Stimulated activated CD4-positive, alpha-beta T cell treated with anti-CD3 and anti-CD28 coated beads, Interleukin-2, amount 100 ng/mL, for 4 hours (primary cell): ENCODE data around the gene OMA1.
"Not testable (repeated sequence)": the region's sequence is repeated elsewhere in the genome, so short reads cannot be mapped to it uniquely, and the experiment has no call there.

ENCODE experiments used
- DNase-seq: peaks from one replicate; pipeline ENCODE4 v3.0.0-alpha.2; 2020; ENCODE audit warnings: low read depth

OMA1 gene

DNA sequence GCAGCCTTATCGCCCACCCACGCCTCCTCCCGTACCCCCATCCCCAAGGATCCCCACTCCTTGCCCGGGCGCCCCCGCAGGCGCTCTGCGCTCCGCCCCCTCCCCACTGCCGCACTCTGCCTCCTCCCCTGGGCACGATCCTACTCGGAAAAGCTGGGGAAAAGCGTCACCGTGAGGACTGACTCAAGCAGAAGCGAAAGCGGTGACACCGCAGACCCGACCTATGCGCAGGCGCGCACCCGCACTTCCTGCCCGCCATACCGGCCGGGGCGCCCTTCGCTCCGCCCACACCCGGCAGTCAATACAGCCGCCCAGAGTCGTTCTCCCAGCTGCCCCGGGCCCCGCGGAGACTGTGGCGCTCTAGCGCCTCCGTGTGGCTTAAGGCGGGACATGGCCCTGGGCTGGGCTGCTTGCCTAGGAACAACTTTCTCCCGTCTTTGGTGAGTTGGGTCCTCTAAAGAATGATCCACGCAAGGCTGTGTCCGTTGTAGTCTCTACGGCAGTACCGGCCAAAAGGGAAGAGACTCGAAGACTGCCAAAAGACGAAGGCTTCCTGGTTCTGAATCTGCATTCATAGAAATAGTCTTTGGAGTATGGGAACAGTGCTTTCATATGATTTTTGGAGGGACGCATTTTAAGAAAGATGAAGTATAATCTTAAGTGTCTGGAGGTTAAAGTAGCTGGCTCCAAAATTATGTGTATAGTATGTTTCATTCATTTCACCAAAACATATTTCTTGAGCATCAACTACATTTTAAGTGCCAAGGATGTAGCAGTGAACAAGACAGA lies at the start of gene OMA1:
Gene OMA1, minus strand, starts transcription at position 207 of the 789 bp plus-strand sequence. CDS start 7,432 bp downstream, outside the sequence.
- DNase-seq: peak; percentile 97

DNA sequence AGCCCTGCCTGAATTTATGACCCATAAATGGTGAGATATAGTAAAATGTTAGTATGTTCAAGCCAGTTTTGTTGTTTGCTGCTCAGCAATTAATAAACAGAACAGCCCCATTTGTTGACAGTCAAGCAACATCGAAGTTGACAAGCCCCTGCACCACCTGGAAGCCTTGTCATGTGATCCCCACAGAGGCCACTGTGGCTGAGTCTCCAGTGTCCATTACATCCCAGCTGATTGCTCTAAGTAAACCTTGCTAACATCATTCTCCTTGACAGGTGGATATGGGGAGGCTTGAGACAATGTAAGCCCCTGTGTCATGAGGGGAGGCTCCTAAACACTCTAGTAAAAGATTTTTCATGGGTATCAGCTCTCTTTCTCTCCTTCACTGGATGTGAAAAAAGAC lies 48.0 kb upstream of the OMA1 start:
- DNase-seq: no peak

DNA sequence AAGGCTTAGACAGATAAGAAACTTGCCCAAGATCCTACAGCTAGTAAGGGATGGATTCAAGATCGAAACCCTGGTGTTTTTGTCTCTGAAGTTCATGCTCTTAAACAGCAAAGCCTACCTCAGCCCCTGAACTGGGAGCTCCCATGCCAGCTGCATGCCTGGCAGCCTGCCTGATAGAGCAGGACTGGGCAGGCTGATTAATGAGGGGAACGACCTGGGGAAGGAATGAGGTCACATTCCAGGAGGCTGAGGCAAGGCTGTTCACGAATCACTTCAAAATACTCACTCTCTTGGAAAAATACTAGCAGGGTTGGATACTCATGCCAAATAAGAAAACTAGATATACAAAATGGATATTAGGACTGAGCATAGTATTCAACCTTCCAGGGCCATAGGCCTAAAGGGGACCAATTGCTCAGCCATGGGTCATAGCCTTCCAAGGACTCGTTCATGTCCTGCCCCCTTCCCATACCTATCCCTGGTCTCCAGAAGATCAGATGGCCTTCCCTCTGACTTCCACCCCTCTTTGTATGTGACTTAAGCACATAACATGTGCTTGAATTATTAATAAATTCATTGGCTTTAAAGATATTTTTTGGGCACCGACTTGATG lies 46.1 kb upstream of the OMA1 start:
- DNase-seq: no peak

DNA sequence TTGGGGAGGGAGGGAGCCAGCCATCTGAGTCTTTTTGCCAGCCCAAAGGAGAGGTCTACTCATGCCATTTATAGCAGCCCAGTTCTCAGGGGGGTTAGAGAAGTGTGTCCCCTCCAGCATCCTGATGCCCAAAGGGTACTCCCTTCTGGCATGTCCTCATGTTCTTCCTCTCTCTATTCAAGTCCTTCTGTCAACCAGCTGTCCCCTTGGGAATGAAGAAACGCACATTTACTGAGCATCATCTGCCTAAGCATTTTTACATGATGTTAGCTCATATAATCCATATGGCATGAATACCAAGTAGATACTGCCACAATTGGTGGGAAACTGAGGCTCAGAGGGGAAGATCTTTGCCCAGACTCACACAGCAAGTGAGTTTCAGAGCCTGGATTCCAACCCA lies 45.3 kb upstream of the OMA1 start:
- DNase-seq: no peak

DNA sequence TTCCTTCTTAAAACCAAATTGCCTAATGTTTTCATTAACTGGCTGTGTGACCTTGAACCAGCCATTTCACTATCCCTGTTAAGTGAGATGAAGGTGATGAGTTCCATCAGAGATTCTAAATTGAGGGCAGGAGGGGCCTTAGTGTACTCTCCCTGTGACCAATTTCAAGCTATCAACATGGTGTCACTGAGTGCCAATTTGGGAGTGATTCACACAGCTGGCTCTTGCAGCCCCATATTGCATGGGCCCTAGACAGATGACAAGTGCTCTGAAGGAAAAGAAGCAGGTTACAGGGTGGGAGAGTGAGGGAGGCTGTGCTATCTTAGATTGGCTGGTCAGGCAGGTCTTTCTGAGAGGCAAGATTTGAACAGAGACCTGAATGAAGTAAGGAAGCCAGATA lies 43.5 kb upstream of the OMA1 start:
- DNase-seq: no peak

DNA sequence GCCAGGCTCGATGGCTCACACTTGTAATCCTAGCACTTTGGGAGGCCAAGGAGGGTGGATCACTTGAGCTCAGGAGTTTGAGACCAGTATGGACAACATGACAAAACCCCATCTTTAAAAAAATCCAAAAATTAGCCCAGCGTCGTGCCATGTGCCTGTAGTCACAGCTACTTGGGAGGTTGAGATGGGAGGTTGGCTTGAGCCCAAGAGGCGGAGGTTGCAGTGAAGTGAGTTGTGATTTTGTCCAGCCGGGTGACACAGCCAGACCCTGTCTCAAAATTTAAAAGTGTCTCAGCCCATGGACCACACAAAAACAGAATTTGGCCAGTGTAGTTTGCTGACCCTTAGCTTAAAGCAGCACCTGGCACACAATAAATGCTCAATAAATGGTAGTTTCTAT lies 41.9 kb upstream of the OMA1 start:
- DNase-seq: no peak

DNA sequence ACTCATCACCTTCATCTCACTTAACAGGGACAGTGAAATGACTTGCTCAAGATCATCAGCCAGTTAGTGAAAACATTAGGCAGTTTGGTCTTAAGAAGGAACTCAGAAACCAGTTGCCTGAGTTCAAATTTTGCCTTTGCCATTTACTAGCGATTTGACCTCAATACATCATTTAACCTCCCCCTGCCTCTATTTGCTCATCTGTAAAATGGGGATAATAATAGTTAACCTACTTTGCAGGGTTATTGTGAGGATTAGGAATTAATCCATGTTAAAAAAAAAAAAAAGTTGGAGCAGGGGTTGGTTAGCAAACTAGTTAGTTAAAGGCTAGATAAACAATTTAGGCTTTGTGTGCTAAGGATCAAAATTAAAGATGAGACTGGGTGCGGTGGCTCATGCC lies 41.1 kb upstream of the OMA1 start:
- no peak for DNase-seq

DNA sequence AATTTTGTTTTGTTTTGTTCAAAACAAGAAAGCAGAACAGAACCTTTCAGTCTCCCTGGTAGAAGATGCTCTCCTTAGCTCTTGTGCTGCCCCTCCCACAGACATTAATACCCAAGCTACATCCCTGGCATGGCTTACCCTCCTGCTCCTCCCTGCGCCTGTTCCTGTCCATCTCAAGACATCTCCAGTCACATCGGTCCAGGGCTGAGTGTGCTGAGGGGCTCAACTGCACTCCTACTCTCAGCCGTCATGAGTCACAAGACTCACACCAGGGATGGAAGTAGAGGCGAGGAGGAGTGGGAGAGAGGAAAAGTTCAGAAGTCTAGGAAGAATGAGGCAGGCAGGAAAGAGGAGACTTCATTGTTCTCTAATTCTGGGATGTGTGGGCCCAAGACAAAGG lies 39.7 kb upstream of the OMA1 start:
- DNase-seq: no peak

DNA sequence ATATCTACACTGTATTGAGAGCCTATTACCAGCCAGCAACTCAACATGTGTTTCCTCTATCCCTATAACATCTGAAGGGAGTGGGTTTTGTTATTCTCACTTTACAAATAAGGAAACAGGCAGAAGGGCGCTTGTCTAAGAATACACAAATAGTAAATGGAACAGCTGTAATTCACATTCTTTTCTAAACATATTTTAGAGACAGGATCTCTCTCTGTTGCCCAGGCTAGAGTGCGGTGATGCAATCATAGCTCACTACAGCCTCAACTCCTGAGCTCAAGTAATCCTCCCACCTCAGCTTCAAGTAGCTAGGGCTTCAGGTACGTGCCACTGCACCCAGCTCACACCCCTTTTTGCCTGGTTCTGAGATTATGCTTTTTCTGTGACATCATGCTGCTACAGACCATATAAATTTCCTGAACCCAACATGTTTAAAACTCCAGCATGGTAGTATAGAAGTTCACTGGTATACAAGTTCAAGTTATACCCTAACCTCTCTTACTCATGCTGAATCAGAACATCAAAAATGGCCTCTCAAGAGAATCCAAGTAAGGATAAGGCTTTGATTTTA lies 39.1 kb upstream of the OMA1 start:
- DNase-seq: no peak

DNA sequence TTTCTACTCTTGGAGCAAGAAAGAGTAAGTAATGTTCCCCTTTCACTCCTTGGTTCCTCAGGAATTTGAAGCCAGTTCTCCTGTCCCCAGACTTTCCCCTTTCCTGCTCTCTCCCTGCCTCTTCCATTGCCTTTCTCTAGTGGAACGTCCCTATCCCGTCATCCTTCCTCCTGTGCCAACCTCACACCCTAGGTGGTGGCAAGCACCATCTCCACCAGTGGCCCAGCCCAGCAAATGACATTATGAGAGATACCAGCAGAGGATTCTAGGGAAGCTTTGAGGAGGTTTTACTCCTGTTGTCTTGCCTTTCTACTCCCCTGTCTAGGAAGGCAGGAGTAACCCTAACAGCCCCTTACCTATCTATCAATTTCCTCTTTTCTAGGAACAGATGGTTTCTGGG lies 38.6 kb upstream of the OMA1 start:
- DNase-seq: no peak

DNA sequence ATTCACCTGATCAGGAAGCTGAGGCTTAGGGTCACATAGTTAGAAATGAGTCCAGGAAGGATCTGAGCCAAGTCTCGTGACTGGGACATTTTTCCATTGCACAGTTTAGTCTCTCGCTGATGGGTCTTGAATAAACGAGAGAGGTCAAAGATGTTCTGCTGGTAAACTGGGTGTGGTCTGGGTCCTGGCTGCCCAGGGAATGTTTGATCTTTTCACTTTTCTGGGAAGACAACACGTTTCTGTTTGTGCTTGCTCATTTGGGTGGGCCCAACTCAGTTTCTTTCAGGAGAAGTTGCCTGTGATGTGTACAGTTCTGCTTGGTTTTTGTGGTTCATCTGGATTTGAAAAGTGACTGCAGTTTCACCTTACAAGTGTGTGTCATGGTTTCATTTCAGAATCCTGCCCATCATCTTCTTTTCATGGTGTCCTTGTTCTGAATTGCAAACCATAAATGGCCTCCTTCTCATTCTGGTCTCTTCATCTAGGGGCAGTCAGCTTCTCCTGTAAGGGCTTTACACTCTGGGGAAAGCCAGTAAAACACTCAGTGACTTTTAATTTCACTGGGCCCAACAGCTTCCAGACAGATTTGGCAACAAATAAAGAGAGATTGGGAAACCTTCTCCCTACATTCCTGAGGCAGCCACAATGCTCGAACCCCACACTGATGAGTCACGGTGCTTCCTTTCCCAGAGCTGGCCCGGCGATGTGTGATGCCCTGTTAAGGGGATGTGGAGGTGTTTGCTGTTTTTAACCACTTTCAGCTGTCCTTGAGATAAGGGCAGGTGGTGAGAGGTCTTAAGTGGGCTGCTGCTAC lies 37.8 kb upstream of the OMA1 start:
- DNase-seq: no peak

DNA sequence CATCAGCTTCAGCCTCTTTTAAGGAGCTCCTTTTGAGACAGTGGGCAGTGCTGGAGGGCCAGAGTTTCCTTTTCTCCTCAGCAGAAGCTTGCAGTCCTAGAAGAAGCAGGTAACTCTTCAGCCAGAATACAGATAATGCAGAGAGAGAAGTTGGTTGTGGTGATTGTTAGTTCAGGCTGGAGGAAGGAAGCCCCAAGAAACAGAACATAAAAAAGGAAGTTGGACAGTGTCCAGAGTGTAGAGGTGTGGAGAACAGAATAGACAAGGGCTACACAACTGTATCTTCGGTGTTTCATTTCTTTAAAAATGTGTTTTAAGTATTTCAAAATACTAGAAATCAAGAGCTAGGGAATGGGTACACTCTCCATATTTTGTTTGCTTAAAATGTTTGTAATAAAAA lies 37.0 kb upstream of the OMA1 start:
- no peak for DNase-seq

DNA sequence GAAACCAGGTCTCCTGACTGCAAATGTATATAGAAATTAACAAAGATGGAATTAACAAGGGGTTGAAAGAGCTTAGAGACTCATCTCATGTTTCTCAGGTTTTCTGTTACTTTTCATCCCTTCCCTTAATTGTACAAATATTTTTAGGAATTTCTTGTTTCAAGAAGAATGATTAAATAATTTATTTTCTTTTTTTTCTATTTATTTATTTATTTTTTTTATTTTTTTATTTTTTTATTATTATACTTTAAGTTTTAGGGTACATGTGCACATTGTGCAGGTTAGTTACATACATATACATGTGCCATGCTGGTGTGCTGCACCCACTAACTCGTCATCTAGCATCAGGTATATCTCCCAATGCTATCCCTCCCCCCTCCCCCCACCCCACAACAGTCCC lies 35.6 kb upstream of the OMA1 start:
- not testable (repeated sequence) for DNase-seq

DNA sequence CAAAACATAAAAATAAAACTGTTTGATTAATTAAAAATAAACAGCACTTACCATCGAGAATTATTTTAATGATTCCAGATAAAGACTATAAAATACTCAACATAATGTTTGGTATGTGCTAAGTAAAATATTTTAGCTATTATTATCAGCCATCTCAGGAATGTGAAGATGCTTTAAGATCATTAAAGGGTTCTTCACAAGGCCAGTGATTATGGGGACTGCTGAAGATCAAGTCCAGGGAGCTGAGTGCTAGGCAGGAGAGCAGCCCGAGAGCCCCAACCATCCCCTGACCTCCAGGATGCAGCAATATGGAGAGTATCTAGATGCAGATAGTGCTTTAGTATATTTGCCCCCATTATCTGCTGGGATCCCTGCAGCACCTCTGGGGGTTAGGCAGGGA lies 35.1 kb upstream of the OMA1 start:
- DNase-seq: no peak

DNA sequence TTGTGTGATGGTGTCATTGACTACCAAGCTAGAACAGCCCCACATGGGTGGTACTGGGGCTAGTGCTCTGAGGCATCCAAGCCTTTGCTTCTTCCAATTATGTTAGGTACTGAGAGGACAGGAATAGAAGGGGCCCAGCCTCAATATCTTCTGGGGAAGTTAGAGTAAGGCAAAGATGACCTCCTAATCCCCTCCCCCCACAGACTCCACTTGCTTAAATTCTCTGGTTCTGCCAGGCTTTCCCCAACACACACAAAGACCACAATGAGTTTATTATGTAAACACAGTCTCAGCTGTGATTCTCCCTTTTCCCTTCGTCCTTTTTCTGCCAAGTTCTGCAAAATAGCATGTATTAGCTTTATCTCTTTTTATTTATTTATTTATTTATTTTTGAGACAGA lies 33.7 kb upstream of the OMA1 start:
- no peak for DNase-seq

DNA sequence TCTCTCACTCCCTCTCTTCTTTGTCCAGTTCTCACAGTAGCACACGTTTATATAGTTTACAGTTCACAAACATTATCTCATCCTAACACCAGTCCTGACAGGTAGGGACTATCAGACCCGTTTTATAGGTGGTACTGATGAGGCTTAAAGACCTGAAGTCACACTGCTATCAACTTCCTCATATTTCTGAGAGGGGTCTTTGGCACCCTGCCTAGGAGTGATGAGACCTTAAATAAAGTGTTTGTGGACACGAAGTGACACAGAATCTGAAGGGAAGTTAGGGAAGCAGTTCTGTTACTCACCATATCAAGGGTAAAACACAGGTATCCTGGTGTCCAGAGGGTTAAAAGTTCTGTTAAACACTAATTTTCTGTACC lies 31.1 kb upstream of the OMA1 start:
- no peak for DNase-seq

DNA sequence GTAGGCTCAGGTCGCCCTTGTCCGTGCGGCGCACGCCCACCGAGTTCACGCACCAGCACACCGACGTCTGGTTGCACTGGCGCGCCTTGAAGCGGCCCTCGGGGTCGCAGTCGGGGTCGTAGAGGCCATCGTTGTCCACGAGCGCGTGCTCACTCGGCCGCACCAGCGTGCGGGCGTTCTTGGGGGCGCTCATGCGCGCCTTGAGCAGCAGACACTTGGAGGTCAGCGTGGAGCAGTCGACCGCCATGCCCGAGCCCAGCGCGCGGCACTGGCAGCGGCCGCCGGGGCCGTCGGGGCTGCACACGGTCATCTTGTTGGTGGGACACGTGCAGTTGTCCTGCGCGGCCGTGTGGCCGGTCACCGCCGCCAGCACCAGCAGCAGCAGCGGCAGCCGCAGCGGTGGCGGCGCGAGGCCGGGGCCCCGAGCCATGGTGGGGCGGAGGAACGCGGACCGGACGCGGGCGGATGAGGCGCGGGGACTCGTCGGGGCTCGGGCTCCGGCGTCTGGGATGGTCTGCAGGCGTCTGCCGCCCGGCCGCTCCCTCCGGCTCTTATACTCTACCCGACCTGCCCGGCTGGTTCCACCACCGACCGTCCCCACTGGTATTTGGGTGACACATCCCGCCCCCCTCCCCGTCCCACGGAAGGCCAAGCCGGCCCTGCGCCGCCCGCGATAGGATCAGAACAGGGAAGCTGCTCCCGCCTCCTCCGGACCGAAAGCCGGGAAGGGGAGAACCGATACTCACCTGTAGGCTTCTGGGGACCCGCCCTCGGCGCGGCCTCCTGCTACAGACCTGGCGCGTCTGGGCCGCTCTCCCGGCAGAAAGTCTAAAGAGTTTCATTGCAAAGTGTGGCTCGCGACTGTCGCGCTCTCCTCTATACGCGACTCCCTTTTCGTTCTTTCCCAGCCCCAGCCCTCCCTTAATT lies 30.5 kb upstream of the OMA1 start, which contains the start of gene TACSTD2:
Gene TACSTD2, minus strand, starts transcription at position 526 of the 927 bp plus-strand sequence. Its CDS starts 96 bp downstream, at position 430.
- DNase-seq: no peak

DNA sequence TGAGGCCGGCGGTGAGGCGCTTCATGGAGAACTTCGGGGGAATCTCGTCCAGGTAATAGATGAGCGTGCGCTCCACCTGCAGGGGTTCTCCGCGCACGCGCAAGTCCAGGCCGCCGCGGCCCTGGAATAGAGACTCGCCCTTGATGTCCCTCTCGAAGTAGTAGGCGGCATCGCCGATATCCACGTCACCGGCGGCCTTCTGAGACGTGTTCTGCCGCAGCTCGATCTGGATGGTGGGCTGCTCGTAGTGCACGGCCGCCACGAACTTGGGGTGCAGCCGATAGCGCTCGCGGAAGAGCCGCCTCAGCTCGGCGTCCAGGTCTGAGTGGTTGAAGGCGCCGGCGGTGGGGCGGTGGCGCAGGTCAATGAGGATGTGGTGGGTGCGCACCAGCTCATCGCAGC lies 29.8 kb upstream of the OMA1 start:
- no peak for DNase-seq

DNA sequence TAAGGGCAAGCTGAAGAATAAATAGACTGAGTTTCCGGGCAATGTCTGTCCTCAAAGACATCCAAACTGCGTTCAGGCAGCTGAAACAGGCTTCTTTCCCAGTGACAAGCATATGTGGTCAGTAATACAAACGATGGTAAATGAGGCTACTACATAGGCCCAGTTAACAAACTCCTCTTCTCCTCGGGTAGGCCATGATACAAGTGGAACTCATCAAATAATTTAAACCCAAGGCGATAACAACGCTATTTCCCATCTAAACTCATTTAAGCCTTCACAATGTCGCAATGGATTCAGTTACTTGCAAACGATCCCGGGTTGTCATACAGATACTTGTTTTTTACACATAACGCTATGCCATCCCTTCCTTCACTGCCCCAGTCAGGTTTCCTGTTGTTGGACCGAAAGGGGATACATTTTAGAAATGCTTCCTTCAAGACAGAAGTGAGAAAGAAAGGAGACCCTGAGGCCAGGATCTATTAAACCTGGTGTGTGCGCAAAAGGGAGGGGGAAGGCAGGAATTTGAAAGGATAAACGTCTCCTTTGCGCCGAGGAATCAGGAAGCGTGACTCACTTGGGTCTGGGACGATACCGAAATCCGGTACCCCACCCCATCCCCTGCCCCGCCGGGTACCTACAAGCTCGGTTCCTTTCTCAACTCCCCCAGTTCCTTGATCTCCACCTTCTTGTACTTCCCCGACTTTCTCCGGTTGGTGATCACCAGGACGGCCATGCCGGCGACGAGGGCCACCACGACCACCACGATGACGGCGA lies 29.2 kb upstream of the OMA1 start:
- no peak for DNase-seq

DNA sequence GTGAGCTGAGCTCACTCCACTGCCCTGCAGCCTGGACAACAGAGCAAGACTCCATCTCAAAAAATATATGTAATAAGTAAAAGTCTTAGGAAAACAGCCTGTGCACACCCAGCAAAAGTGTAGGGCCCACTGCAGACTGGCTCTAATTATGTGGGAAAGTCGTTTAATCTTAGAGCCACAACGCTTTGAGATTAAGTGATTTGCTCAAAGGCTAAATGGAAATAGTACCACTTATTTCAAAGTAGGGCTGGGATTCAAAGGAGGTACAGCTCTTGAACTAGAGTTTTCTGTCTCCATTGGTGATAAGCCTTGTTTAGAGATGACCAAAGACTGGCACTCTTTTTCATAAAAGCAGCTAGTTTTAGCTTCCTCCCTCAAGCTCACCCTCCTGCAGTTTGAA lies 28.3 kb upstream of the OMA1 start:
- DNase-seq: no peak
